K562 (cell line): ENCODE measurements around the gene EIF5B. TPM values are rescaled to one million over a fixed set of nuclear protein-coding genes. Genes with fewer than 3 reads are reported as not detected.

Source experiments
- ATAC-seq: fragments of 200-7000 bp; cut with Tn5 transposase; 3 replicates; pipeline ENCODE4 v1.9.1; 2020; ENCODE audit warnings: moderate library complexity
- BruUV-seq: library from RNA; stranded (reverse); fragments of 400-500 nt; replicated peaks from 2 replicates; lab custom pipeline; 2021; lab: Mats Ljungman, UMichigan
- CTCF ChIA-PET: fragments of 300-600 bp; formaldehyde crosslinking; extraction: SDS; loops from one replicate; lab custom pipeline; 2021; ENCODE audit warnings: low intra/inter-chr PET ratio; lab: Yijun Ruan, JAX
- POLR2A ChIA-PET: fragments of 300-600, 350-650 bp; sonication (Branson Sonifier 250); formaldehyde crosslinking; extraction: SDS; loops from one replicate; lab custom pipeline; 2021; ENCODE audit warnings: antibody characterized with exemption, inconsistent platforms; lab: Yijun Ruan, JAX
- DNase-seq, 4 experiments: peaks; one replicate each; pipeline versions ENCODE4 v3.0.0 to v3.0.0-alpha.2; 2011 to 2018; ENCODE audit warnings: low spot score in 3 of 4, mixed read lengths in 3 of 4; ENCODE audit errors: extremely low read depth in 1 of 4
- FAIRE-seq: peaks from 2 replicates; lab custom pipeline; 2011; peaks lifted over from hg19 to GRCh38; lab: Jason Lieb, UNC
- H2AFZ ChIP-seq: 2 replicates; pipeline ENCODE4 v1.6.0; 2011; ENCODE audit warnings: low read depth, low read length, control low read depth, inconsistent platforms
- H3K27ac ChIP-seq: fragments of 200-600 bp; 3 replicates; pipeline ENCODE4 v1.8.0; 2011; ENCODE audit warnings: low read depth, mild to moderate bottlenecking, control low read depth, inconsistent platforms, low read length, moderate library complexity, mixed read lengths; ENCODE audit errors: extremely low read depth
- H3K27me3 ChIP-seq, 2 experiments: fragments of 300-600 bp in 1 of 2; 2 replicates in 1 of 2; 3 replicates in 1 of 2; pipeline versions ENCODE4 v1.6.0 to v1.8.0; 2011; ENCODE audit warnings: inconsistent platforms in 2 of 2, low read length in 2 of 2, mild to moderate bottlenecking in 1 of 2, mixed read lengths in 1 of 2, moderate library complexity in 1 of 2; ENCODE audit not compliant: control insufficient read depth in 2 of 2, insufficient read depth in 2 of 2
- H3K36me3 ChIP-seq: fragments of 300-600 bp; 3 replicates; pipeline ENCODE4 v1.8.0; 2011; ENCODE audit warnings: mild to moderate bottlenecking, low read length, inconsistent platforms; ENCODE audit not compliant: control insufficient read depth, insufficient read depth
- H3K4me1 ChIP-seq, 2 experiments: fragments of 200-600 bp in 1 of 2; replicated peaks in 1 of 2; 2 replicates in 1 of 2; 3 replicates in 1 of 2; pipeline versions ENCODE4 v1.5.1 to v1.8.0; 2011; ENCODE audit warnings: inconsistent platforms in 2 of 2, low read length in 2 of 2, mild to moderate bottlenecking in 1 of 2, mixed read lengths in 1 of 2, moderate library complexity in 1 of 2; ENCODE audit not compliant: control insufficient read depth in 2 of 2, insufficient read depth in 2 of 2
- H3K4me2 ChIP-seq: 2 replicates; pipeline ENCODE4 v1.6.1; 2011; ENCODE audit warnings: low read length, control low read depth, inconsistent platforms, mixed read lengths; ENCODE audit not compliant: insufficient read depth
- H3K4me3 ChIP-seq: fragments of 200-600 bp; sonication (generic), shearing (Covaris generic); 2 replicates; pipeline ENCODE4 v1.5.1; 2016; ENCODE audit warnings: control low read depth, inconsistent platforms
- H3K79me2 ChIP-seq: fragments of 200-600 bp; 3 replicates; pipeline ENCODE4 v1.8.0; 2011; ENCODE audit warnings: low read length, inconsistent platforms; ENCODE audit not compliant: control insufficient read depth, insufficient read depth
- H3K9ac ChIP-seq, 2 experiments: 2 replicates each; pipeline versions ENCODE4 v1.6.0 to v1.6.1; 2011; ENCODE audit warnings: low read depth in 2 of 2, low read length in 2 of 2, control low read depth in 1 of 2, inconsistent platforms in 1 of 2, mild to moderate bottlenecking in 1 of 2, mixed read lengths in 1 of 2; ENCODE audit not compliant: insufficient read depth in 1 of 2
- H3K9me1 ChIP-seq: one replicate; pipeline ENCODE4 v1.6.0; 2011; ENCODE audit warnings: inconsistent platforms, mild to moderate bottlenecking, low read length, moderate library complexity; ENCODE audit not compliant: control insufficient read depth, insufficient read depth
- H3K9me3 ChIP-seq: replicated peaks from 2 replicates; pipeline ENCODE4 v1.5.1; 2011; ENCODE audit warnings: low read depth, low read length, inconsistent platforms; ENCODE audit not compliant: control insufficient read depth, insufficient read depth
- H4K20me1 ChIP-seq: replicated peaks from 2 replicates; pipeline ENCODE4 v1.6.1; 2011; ENCODE audit warnings: low read length, inconsistent platforms, mixed read lengths; ENCODE audit not compliant: control insufficient read depth, insufficient read depth
- FOXK2 ChIP-seq, 2 experiments: fragments of 450-650 bp; IDR thresholded peaks in 1 of 2; conservative IDR thresholded peaks in 1 of 2; 2 replicates each; pipeline ENCODE4 v1.6.1; 2016; ENCODE audit warnings: low read depth in 2 of 2, mild to moderate bottlenecking in 1 of 2
- L3MBTL2 ChIP-seq: fragments of 450-650 bp; IDR thresholded peaks from 2 replicates; pipeline ENCODE4 v1.6.1; 2016; ENCODE audit warnings: mild to moderate bottlenecking, moderate library complexity
- POU5F1 ChIP-seq: fragments of 150-350 bp; IDR thresholded peaks from 2 replicates; pipeline ENCODE4 v1.6.1; 2014; ENCODE audit warnings: borderline replicate concordance, low read length, low read depth, mild to moderate bottlenecking; ENCODE audit not compliant: partially characterized antibody
- RBM34 ChIP-seq: fragments of 200-400 bp; formaldehyde crosslinking; IDR thresholded peaks from 2 replicates; pipeline ENCODE4 v1.6.1; 2018; ENCODE audit warnings: low read length, borderline replicate concordance; ENCODE audit not compliant: insufficient read depth
- TAF1 ChIP-seq: IDR thresholded peaks from 2 replicates; pipeline ENCODE4 v1.6.1; 2011; ENCODE audit warnings: mild to moderate bottlenecking, low read length, moderate library complexity; ENCODE audit not compliant: insufficient read depth, control insufficient read depth, severe bottlenecking; ENCODE audit errors: extremely low read depth
- ZBTB11 ChIP-seq, 3 experiments: fragments of 200-800 bp in 1 of 3; fragments of 250-450 bp in 1 of 3; fragments of 450-650 bp in 1 of 3; sonication (Bioruptor Pico) in 1 of 3; sonication (Bioruptor generic) in 1 of 3; formaldehyde crosslinking in 1 of 3; IDR thresholded peaks; 2 replicates each; pipeline versions ENCODE4 v1.6.1 to v1.8.0; 2016 to 2022; ENCODE audit warnings: mild to moderate bottlenecking in 2 of 3, missing genetic modification characterization in 2 of 3, missing compliant biosample characterization in 1 of 3, moderate library complexity in 1 of 3
- ZBTB40 ChIP-seq, 2 experiments: fragments of 450-650 bp in 1 of 2; sonication (generic) in 1 of 2; formaldehyde crosslinking in 1 of 2; IDR thresholded peaks; 2 replicates each; pipeline versions ENCODE4 v1.7.1 to v1.9.0; 2016 to 2022; ENCODE audit warnings: inconsistent platforms in 1 of 2, mild to moderate bottlenecking in 1 of 2, missing genetic modification reagents in 1 of 2
- ZKSCAN8 ChIP-seq: fragments of 200-800 bp; sonication (Bioruptor generic); IDR thresholded peaks from 2 replicates; pipeline ENCODE4 v1.6.1; 2016; ENCODE audit warnings: missing genetic modification characterization, missing compliant biosample characterization
- ZNF140 ChIP-seq: fragments of 250-450 bp; sonication (Bioruptor Pico); IDR thresholded peaks from 2 replicates; pipeline ENCODE4 v1.8.0; 2021; ENCODE audit warnings: moderate library complexity, mild to moderate bottlenecking, inconsistent platforms
- WGBS: fragments of 100-300 bp; shearing (Covaris generic); methylation state at CpG from one replicate; pipeline ENCODE4 v1.1.6; 2016; ENCODE audit warnings: low coverage, mixed read lengths; ENCODE audit not compliant: insufficient coverage; ENCODE audit errors: missing lambda C conversion rate; 5-methylcytosine and 5-hydroxymethylcytosine counted together
- in situ Hi-C: fragments of 300-500 bp; cut with MboI; formaldehyde crosslinking; loops from 4 replicates; pipeline ENCODE4 v1.15.0; 2018; ENCODE audit warnings: inconsistent platforms, mixed read lengths
- intact Hi-C: fragments of 100-400 bp; cut with micrococcal nuclease; formaldehyde crosslinking; loops from 2 replicates; pipeline ENCODE4 v1.14.2; 2022
- polyA plus RNA-seq, 8 experiments: library from polyadenylated mRNA; depleted of rRNA in 4 of 8; stranded (reverse) in 5 of 8; unstranded in 3 of 8; fragments of >200 nt; fragmentation: Nextera tagmentation in 2 of 8; fragmentation: Illumina TruSeq in 1 of 8; extraction: Ambion mirVana in 2 of 8; extraction: Trizol in 1 of 8; gene quantifications; 2 replicates each; pipeline versions ENCODE4 v1.2.1 to v1.2.3, GENCODE V29; 2011 to 2014; ENCODE audit warnings: inconsistent platforms in 1 of 8, missing spikeins in 1 of 8
- total RNA-seq, 7 experiments: library from RNA; depleted of rRNA in 6 of 7; stranded (reverse); fragments of >200 nt in 6 of 7; fragmentation: Illumina TruSeq in 2 of 7; extraction: Trizol in 2 of 7; gene quantifications; 2 replicates each; pipeline versions ENCODE4 v1.2.1 to v1.2.3, GENCODE V29; 2011 to 2021; ENCODE audit warnings: low replicate concordance in 1 of 7

EIF5B gene
- total and polyA plus RNA-seq, 9 of the 15 experiments (the other 6 are each of a cell fraction or from before 2014, with no cell fraction given), result 26.5 to 143 (median 47.7) TPM

GRCh38 chr2:99425022-99425421 is 87.8 kb downstream of the EIF5B start:
- Histone ChIP-seq H3K79me2 (no peaks in the 10 kb centered on the region), H3K9me1 (no peaks in the 10 kb centered on the region), H4K20me1 (no peaks in the 10 kb centered on the region), H3K4me1 (no peaks in the 10 kb centered on the region), H3K4me2 (no peak overlapping the region), H3K27me3 (no peaks in the 10 kb centered on the region), H2AFZ (no peak overlapping the region), H3K9ac (no peak overlapping the region), H3K4me3 (no peak overlapping the region), H3K9me3 (no peaks in the 10 kb centered on the region), H3K27ac (no peak overlapping the region), H3K36me3 (peaks cover 85% of the 10 kb centered on the region)
- 87% methylated on average over 2 of the region's 2 CpGs for WGBS
- intact Hi-C loops (no loop called here), in situ Hi-C loops (no loop called here)
- FAIRE-seq (no peak), DNase-seq (no peak), ATAC-seq (no peak)
- POLR2A ChIA-PET, result no interaction called here
- CTCF ChIA-PET, result no interaction called here
- BruUV-seq, result no TSS peak
- no peak for TF ChIP-seq POU5F1
- no peak for TF ChIP-seq ZBTB40 (IDR thresholded peaks at IDR 0.05)
- TF ChIP-seq ZBTB40 (CRISPR knock-in tag; IDR thresholded peaks at IDR 0.05), result no peak
- TF ChIP-seq ZKSCAN8, result no peak
- no peak for TF ChIP-seq ZNF140
- no peak for TF ChIP-seq TAF1
- TF ChIP-seq RBM34, result no peak
- no peak for TF ChIP-seq ZBTB11 (CRISPR knock-in tag; IDR thresholded peaks at IDR 0.05)
- TF ChIP-seq L3MBTL2, result no peak
- no peak for TF ChIP-seq FOXK2 (conservative IDR thresholded peaks at IDR 0.05 in 1 of 2, IDR thresholded peaks at IDR 0.05 in 1 of 2; ENCODE audit: low read depth in 2 of 2)
